H9 (cell line): ENCODE results near the gene PIK3R5. TPM values are rescaled to one million over a fixed set of nuclear protein-coding genes. Genes with fewer than 3 reads are reported as not detected.

Experiments used
- DNase-seq: peaks from one replicate; pipeline ENCODE4 v3.0.0-alpha.2; 2017
- H2AFZ ChIP-seq: one replicate; pipeline ENCODE4 v1.6.1; 2013; ENCODE audit warnings: mild to moderate bottlenecking, low read length, control low read depth, moderate library complexity
- H2AK5ac ChIP-seq: 2 replicates; pipeline ENCODE4 v1.6.1; 2013; ENCODE audit warnings: low read length, control low read depth, mixed read lengths; ENCODE audit not compliant: insufficient read length
- H2BK120ac ChIP-seq: one replicate; pipeline ENCODE4 v1.6.1; 2013; ENCODE audit warnings: low read depth, mild to moderate bottlenecking, low read length, control low read depth, inconsistent platforms; ENCODE audit not compliant: poor library complexity, severe bottlenecking
- H2BK12ac ChIP-seq: 2 replicates; pipeline ENCODE4 v1.6.1; 2013; ENCODE audit warnings: low read length, control low read depth, mixed read lengths, low read depth; ENCODE audit not compliant: insufficient read length
- H2BK15ac ChIP-seq: 2 replicates; pipeline ENCODE4 v1.6.1; 2013; ENCODE audit warnings: low read depth, low read length, control low read depth
- H2BK20ac ChIP-seq: one replicate; pipeline ENCODE4 v1.6.1; 2013; ENCODE audit warnings: low read depth, mild to moderate bottlenecking, low read length, control low read depth, inconsistent platforms; ENCODE audit not compliant: poor library complexity, severe bottlenecking
- H2BK5ac ChIP-seq: 2 replicates; pipeline ENCODE4 v1.6.1; 2013; ENCODE audit warnings: low read length, control low read depth, mixed read lengths; ENCODE audit not compliant: insufficient read length
- H3K14ac ChIP-seq: 2 replicates; pipeline ENCODE4 v1.6.1; 2013; ENCODE audit warnings: low read length, control low read depth; ENCODE audit not compliant: insufficient read depth
- H3K18ac ChIP-seq: 2 replicates; pipeline ENCODE4 v1.6.1; 2013; ENCODE audit warnings: low read depth, mild to moderate bottlenecking, mixed read lengths, low read length, control low read depth; ENCODE audit not compliant: insufficient read length
- H3K23ac ChIP-seq: 2 replicates; pipeline ENCODE4 v1.6.1; 2013; ENCODE audit warnings: low read length, control low read depth, mixed read lengths, low read depth; ENCODE audit not compliant: insufficient read length
- H3K23me2 ChIP-seq: 2 replicates; pipeline ENCODE4 v1.6.1; 2013; ENCODE audit warnings: low read depth, mild to moderate bottlenecking, mixed read lengths, low read length, control low read depth; ENCODE audit not compliant: insufficient read length, poor library complexity, severe bottlenecking
- H3K27ac ChIP-seq: 2 replicates; pipeline ENCODE4 v1.5.1; 2013; ENCODE audit warnings: low read length, control low read depth, mixed read lengths, low read depth; ENCODE audit not compliant: insufficient read length
- H3K27me3 ChIP-seq: 2 replicates; pipeline ENCODE4 v1.6.1; 2013; ENCODE audit warnings: low read length, control low read depth, inconsistent platforms; ENCODE audit not compliant: insufficient read depth
- H3K4ac ChIP-seq: 2 replicates; pipeline ENCODE4 v1.6.1; 2013; ENCODE audit warnings: low read depth, mild to moderate bottlenecking, control low read depth, inconsistent platforms, low read length, moderate library complexity
- H3K4me1 ChIP-seq: 2 replicates; pipeline ENCODE4 v1.6.1; 2013; ENCODE audit warnings: low read length, control low read depth, inconsistent platforms; ENCODE audit not compliant: insufficient read depth
- H3K4me2 ChIP-seq: 2 replicates; pipeline ENCODE4 v1.6.1; 2013; ENCODE audit warnings: low read length, control low read depth, mixed read lengths; ENCODE audit not compliant: insufficient read length, insufficient read depth
- H3K56ac ChIP-seq: 2 replicates; pipeline ENCODE4 v1.6.1; 2013; ENCODE audit warnings: low read depth, mild to moderate bottlenecking, mixed read lengths, low read length, control low read depth; ENCODE audit not compliant: insufficient read length
- H3K79me1 ChIP-seq: 2 replicates; pipeline ENCODE4 v1.6.1; 2013; ENCODE audit warnings: low read depth, mild to moderate bottlenecking, moderate library complexity, low read length, control low read depth, inconsistent platforms; ENCODE audit not compliant: insufficient read depth, poor library complexity, severe bottlenecking
- H3K79me2 ChIP-seq: 2 replicates; pipeline ENCODE4 v1.6.1; 2013; ENCODE audit warnings: low read length, control low read depth, inconsistent platforms; ENCODE audit not compliant: insufficient read depth
- H3K9ac ChIP-seq: 2 replicates; pipeline ENCODE4 v1.6.1; 2013; ENCODE audit warnings: low read length, control low read depth, mixed read lengths; ENCODE audit not compliant: insufficient read length; ENCODE audit errors: extremely low read depth
- H3K9me3 ChIP-seq: one replicate; pipeline ENCODE4 v1.6.1; 2013; ENCODE audit warnings: low read depth, low read length, inconsistent platforms; ENCODE audit not compliant: control insufficient read depth
- H3T11ph ChIP-seq: one replicate; pipeline ENCODE4 v1.6.1; 2013; ENCODE audit warnings: mild to moderate bottlenecking, low read length, control low read depth, inconsistent platforms
- H4K20me1 ChIP-seq: one replicate; pipeline ENCODE4 v1.6.1; 2013; ENCODE audit not compliant: control insufficient read depth, insufficient read length, insufficient read depth
- H4K5ac ChIP-seq: 2 replicates; pipeline ENCODE4 v1.6.1; 2013; ENCODE audit warnings: low read depth, mild to moderate bottlenecking, mixed read lengths, low read length, control low read depth; ENCODE audit not compliant: insufficient read length
- H4K8ac ChIP-seq: replicated peaks from 2 replicates; pipeline ENCODE4 v1.6.1; 2013; ENCODE audit warnings: low read length, control low read depth, mixed read lengths, low read depth; ENCODE audit not compliant: insufficient read length
- H4K91ac ChIP-seq: 2 replicates; pipeline ENCODE4 v1.6.1; 2013; ENCODE audit warnings: low read depth, mild to moderate bottlenecking, moderate library complexity, mixed read lengths, low read length, control low read depth; ENCODE audit not compliant: insufficient read length
- H3K27ac Mint-ChIP-seq, 3 experiments: 2 replicates in 2 of 3; 3 replicates in 1 of 3; pipeline ENCODE4 v1.8.0; 2020 to 2021; ENCODE audit warnings: mixed read lengths in 3 of 3, mild to moderate bottlenecking in 1 of 3, moderate library complexity in 1 of 3
- H3K27me3 Mint-ChIP-seq: 2 replicates; pipeline ENCODE4 v1.8.0; 2021; ENCODE audit warnings: low read depth, mild to moderate bottlenecking, moderate library complexity, mixed read lengths
- H3K36me3 Mint-ChIP-seq, 3 experiments: 2 replicates in 2 of 3; 3 replicates in 1 of 3; pipeline ENCODE4 v1.8.0; 2020 to 2021; ENCODE audit warnings: low read depth in 3 of 3, mixed read lengths in 3 of 3; ENCODE audit not compliant: insufficient read depth in 1 of 3
- H3K4me1 Mint-ChIP-seq, 2 experiments: 2 replicates each; pipeline ENCODE4 v1.8.0; 2020; ENCODE audit warnings: mixed read lengths in 2 of 2
- H3K4me3 Mint-ChIP-seq, 2 experiments: 2 replicates in 1 of 2; 3 replicates in 1 of 2; pipeline ENCODE4 v1.8.0; 2020 to 2021; ENCODE audit warnings: mild to moderate bottlenecking in 2 of 2, mixed read lengths in 2 of 2, moderate library complexity in 1 of 2
- H3K9me3 Mint-ChIP-seq, 2 experiments: 2 replicates in 1 of 2; 3 replicates in 1 of 2; pipeline ENCODE4 v1.8.0; 2020; ENCODE audit warnings: mild to moderate bottlenecking in 2 of 2, mixed read lengths in 2 of 2, moderate library complexity in 1 of 2
- CTCF ChIP-seq: fragments of 200-600 bp; sonication (generic); conservative IDR thresholded peaks from 3 replicates; pipeline ENCODE4 v1.8.0; 2021; ENCODE audit warnings: antibody characterized with exemption, mild to moderate bottlenecking
- WGBS: extraction: QIAGEN DNeasy Blood & Tissue Kit; methylation state at CpG from one replicate; pipeline ENCODE4 v1.1.7; 2013; ENCODE audit warnings: missing lambda C conversion rate, low lambda C conversion rate, mixed read lengths; ENCODE audit not compliant: insufficient read length; ENCODE audit errors: extremely low coverage; 5-methylcytosine and 5-hydroxymethylcytosine counted together
- total RNA-seq: library from RNA; stranded (reverse); gene quantifications from 2 replicates; pipeline ENCODE4 v1.2.1, GENCODE V29; 2021

PIK3R5 gene
- total RNA-seq, 1 experiment from 2014 or later = 1.4 TPM

GRCh38 chr17:8964801-8965393 is 610 bp downstream of the PIK3R5 start:
- Histone ChIP-seq H4K20me1 (no peaks in the 10 kb centered on the region), H2AK5ac (no peak overlapping the region), H2BK20ac (no peak overlapping the region), H3K56ac (no peak overlapping the region), H2BK5ac (no peak overlapping the region), H3K27me3 (0 out of 2 replicates have a peak, but pooled peaks cover 2% of the 10 kb centered on the region), H3K79me1 (no peaks in the 10 kb centered on the region), H3K23ac (no peak overlapping the region), H3K4me1 (peaks cover 2% of the 10 kb centered on the region; the same call in 1 of the 2 replicates), H2BK15ac (no peak overlapping the region), H4K5ac (no peak overlapping the region), H2AFZ (no peak overlapping the region), H3K18ac (no peak overlapping the region), H3K23me2 (peaks cover 6% of the 10 kb centered on the region), H3K9ac (no peak overlapping the region), H4K91ac (no peak overlapping the region), H4K8ac (no peak overlapping the region), H3T11ph (no peak overlapping the region), H3K27ac (no peak overlapping the region), H2BK120ac (no peak overlapping the region), H3K14ac (no peak overlapping the region), H3K4ac (no peak overlapping the region), H3K9me3 (no peaks in the 10 kb centered on the region), H3K79me2 (no peaks in the 10 kb centered on the region), H2BK12ac (no peak overlapping the region), H3K4me2 (peak overlapping the region; percentile 22)
- H3K27me3 Mint-ChIP-seq = peaks cover 42% of the 10 kb centered on the region
- peak; percentile 54 for DNase-seq
- no peak overlapping the region; a peak in 1 of 7 replicates for H3K27ac Mint-ChIP-seq
- no CpG with 5 or more reads among the region's 32 CpGs for WGBS
- no peak for TF ChIP-seq CTCF
- peaks cover 5 to 22% of the 10 kb centered on the region in 2 experiments; a peak in 3 of 5 replicates for H3K9me3 Mint-ChIP-seq
- peak overlapping the region; percentile 72 to 75 for H3K4me3 Mint-ChIP-seq
- peaks cover 3 to 18% (median 6%) of the 10 kb centered on the region in 3 experiments; a peak in 6 of 7 replicates for H3K36me3 Mint-ChIP-seq
- peaks cover 11 to 19% of the 10 kb centered on the region in 2 experiments for H3K4me1 Mint-ChIP-seq
